ENCODE data around the gene SYF2.
"Not testable (repeated sequence)": the region's sequence is repeated elsewhere in the genome, so short reads cannot be mapped to it uniquely, and the experiment has no call there.

Gene SYF2

DNA sequence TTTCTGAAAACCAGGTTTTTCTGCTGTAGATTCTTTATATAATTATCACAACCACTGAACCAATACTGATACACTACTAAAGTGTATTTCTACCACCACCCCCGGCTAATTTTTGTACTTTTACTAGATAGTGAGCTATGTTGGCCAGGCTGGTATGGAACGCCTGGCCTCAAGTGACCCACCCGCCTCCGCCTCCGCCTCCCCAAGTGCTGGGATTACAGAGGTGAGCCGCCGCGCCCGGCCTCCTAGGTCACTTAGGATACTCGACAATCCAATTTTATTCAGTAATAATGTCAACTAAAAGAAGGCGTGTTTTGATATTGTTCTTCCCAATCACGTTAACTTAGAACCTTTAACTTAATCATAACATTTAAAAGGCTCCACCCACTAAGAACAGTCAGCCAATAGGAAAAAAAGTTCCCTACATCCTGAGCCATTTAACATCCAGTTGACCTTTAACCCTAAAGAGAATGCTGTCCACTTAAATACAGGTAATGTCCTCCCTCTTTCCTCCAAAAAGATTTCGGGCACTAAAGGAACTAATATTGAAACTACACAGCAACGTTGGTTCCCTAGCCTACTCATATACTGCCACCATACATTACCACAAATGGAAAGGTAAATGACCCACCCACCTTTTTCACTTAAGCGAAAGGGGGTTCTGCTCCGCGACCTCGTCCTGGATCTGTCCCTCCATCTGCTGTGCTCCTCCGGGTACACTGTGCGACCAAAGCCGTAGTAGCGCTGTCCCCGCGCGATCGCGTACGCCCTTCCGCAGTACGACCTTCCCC is 13.7 kb upstream of the SYF2 start:
- peak in 1 of 5 experiments; percentile 51 for DNase-seq

GRCh38 chr1:25245393-25245792 is 13.1 kb upstream of the SYF2 start:
- DNase-seq, result no peak

DNA sequence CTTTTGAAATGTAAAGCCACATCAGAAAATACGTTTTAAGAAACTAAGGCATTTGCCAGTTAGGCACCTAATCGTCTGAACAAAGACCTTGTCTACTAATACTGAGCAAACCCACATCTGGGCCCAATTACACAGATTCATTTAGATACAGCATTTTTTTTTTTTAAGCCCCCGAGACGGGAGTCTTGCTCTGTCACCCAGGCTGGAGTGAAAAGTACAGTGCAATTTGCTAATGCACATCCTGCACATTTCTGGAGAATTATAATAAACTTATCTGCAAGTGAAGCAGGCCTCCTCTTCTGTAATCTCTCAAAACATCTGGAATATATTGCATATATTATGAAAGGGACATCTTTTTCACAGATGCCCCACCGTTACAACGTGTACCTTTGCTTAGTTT is 11.6 kb upstream of the SYF2 start:
- DNase-seq, result peak in 1 of 5 experiments; percentile 23

- DNase-seq, result peak; percentile 55 to 94 (median 82)
Measured at GRCh38 chr1:25239681-25240541, 7.6 kb upstream of the SYF2 start.

DNA sequence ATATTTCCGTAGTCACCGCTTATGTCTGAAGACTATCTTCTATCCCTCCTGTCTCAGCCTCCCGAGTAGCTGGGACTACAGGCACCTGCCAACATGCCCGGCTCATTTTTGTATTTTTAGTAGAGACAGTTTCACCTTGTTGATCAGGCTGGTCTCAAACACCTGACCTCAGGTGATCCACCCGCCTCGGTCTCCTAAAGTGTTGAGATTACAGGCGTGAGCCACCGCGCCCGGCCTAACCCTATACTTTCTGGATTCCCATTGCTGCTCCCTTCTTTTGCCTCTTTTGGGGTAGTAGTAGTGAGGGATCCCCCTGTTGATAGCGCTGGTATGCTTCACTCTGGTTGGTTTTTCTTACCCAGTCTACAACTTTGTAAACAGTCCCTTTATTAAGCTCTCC is 5.7 kb upstream of the SYF2 start:
- no peak for DNase-seq

DNA sequence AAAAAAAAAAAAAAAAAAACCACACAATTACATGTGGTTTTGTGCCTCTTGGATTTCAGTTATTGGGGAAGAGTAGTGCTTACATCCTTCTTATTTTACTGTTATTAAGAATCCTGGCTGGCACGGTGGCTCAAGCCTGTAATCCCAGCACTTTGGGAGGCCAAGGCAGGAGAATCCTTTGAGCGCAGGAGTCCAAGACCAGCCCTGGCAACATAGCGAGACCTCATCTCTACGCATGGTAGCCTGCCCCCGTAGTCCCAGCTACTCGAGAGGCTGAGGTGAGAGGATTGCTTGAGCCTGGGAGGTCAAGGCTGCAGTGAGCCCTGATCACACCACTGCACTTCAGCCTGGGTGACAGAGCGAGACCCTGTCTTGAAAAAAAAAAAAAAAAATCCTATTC is 4.0 kb upstream of the SYF2 start:
- not testable (repeated sequence) for DNase-seq

DNA sequence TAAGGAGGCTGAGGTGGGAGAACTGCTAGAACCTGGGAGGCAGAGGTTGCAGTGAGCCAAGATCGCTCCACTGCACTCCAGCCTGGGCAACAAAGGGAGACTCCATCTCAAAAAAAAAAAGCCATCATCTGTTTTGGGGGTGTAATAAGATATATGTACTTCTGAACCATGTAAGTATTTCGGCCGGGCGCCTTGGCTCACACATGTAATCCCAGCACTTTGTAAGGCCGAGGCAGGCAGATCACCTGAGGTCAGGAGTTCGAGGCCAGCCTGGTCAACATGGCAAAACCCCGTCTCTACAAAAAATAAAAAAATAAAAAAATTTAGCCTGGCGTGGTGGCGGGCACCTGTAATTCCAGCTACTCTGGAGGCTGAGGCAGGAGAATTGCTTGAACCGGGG is 3.1 kb upstream of the SYF2 start:
- DNase-seq, result not testable (repeated sequence)

DNA sequence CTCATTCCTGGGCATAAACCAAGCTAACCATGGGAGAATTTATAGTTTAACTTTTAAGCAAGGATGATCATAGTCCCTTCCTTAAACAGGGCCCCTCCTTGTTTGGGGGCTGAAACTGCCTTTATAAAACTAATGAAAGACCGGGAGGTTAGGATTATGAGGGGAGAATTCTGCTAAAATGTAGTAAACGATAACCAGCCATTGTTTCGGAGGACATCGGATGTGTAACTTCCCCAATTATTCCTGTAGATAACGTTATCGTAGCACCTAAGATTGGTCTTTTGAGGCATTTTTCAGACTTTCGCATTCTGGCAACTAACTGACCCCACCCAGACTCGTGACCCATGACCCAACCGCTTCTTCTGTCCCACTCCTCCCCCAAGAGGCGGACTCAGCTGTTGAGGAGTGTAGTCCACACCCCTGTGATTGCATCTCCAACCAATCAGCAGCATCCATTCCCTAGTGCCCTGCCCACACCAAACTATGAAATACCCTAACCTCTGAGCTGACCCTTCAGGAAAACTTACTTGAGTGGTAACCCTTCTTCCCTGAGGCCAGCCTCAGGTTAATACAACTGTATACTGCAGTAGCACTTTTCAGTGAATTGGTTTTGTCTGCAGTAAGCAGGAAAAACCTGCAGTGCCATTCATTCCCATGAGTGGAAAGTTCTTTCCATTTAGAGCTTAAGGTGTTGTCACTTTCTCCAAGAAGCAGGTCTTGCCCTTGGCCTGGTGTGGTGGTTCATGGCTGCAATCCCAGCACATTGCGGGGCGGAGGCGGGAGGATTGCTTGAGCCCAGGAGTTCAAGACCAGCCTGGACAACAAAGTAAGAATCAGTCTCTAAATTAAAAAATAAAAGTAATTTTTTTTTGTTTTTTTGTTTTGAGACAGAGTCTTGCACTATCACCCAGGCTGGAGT is 823 bp upstream of the SYF2 start:
- peak in 4 of 5 experiments; percentile 9 to 91 (median 28) for DNase-seq

DNA sequence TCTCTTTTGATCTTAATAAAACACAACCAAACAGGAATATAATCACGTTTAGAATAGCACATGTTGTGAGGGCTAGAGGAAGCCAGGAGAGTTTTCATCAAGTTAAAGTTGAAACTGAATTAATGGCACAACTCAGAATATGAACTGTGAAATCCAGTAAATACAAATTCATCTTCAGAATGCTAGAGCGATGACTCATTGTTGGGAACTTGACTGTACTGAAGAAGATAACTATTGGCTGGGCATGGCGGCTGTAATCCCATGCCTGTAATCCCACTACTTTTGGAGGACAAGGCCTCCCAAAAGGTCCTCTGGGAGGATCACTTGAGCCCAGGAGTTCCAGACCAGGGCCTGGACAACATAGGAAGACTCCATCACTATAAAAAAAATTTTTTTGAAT is 8.8 kb downstream of the SYF2 start:
- DNase-seq, result no peak

GRCh38 chr1:25222606-25223005 is 9.7 kb downstream of the SYF2 start:
- no peak for DNase-seq

DNA sequence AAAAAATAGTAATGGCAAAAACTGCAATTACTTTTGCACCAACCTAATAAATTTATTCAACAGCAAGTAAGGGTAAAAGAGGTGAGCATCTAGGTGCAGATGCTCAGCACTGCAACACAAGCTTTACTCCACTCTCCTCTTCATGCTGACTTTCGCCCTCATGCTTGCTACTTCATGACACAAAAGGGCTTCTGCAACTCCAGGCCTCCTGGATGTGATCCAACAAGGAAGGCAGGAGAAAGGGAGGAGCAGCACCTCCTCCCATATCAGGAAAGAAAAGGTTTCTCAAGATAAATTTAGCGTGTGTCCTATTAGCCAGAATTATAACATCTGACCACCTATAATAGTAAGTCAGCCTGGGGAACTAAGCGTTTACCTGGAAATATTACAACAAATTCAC is 11.6 kb downstream of the SYF2 start:
- no peak for DNase-seq

DNA sequence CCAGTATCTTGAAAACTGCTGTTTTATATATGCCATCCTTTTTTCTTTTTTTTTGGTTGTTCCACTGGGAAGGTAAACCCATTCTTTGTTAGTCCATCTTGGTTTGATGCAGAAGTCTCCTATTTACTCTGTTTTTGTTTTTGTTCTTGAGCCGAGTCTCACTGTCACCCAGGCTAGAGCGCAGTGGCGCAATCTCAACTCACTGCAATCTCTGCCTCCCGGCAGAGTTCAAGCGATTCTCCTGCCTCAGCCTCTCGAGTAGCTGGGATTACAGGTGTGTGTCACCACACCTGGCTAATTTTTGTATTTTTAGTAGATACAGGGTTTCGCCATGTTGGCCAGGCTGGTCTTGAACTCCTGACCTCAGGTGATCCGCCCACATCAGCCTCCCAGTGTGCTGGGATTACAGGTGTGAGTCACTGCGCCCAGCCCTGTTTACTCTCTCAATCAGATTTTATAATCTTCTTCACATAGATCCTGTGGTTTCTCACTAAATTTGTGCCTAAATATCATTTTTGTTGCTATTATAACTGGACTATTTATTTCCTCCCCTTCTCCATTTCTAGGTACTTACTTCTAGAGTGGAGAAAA is 12.5 kb downstream of the SYF2 start:
- no peak for DNase-seq

- DNase-seq, result no peak
Measured at GRCh38 chr1:25217598-25218232, 14.6 kb downstream of the SYF2 start.

DNA sequence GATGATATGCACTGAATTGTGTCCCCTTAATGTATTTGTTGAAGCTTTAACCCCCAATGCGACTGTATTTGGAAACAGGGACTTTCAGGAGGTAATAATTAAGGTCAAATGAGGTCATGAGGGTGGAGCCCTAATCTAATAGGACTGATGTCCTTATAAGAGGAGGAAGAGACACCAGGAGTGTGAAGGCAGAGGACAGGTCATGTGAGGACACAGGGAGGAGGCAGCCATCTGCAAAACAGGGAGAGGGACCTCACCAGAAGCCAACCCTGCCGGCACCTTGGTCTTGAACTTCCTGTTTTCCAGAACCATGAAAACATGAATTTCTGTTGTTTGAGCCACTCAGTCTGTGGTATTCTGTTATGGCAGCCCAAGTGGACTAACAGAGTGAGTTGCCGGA is 15.3 kb downstream of the SYF2 start:
- DNase-seq, result no peak

DNA sequence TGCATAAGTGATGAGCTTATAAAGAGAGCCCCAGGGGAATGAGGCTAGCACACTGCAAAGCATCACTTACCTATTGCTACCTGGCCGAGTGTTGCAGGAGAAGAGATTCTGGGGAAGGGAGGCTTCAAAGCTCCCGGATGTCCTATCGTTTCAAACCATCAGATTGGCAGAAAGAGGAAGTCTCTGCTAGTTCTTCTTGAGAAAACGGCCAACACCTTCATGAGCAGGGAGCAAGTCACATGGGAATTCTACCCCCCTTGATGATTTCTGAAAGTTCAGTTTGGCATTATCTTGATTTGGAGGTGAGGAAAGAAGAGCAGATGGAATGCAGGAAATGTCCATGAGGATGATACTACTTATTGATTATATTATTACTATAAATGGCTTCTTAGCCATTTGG is 16.2 kb downstream of the SYF2 start:
- no peak for DNase-seq

- no peak for DNase-seq
Measured at GRCh38 chr1:25212725-25213124, 19.6 kb downstream of the SYF2 start.

DNA sequence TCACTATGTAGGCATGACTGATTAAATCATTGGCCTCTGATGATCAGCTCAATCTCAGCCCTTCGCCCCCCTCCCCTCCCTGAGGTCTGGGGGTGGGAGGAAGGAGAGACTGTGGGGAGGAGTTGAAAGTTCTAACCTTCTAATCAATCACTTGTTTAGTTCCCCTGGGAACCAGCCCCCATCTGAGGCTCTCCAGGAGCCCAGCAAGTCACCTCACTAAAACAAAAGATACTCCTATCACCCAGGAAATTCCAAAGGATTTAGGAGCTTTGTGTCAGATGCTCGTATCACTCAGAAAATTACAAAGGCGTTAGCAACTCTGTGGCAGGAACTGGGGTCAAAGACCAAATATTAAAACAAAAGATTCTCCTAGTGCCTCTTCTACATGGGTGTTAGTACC is 21.6 kb downstream of the SYF2 start:
- no peak for DNase-seq

GRCh38 chr1:25209516-25209915 is 22.8 kb downstream of the SYF2 start:
- DNase-seq, result no peak

GRCh38 chr1:25208561-25209222 is 23.6 kb downstream of the SYF2 start:
- DNase-seq, result no peak

DNA sequence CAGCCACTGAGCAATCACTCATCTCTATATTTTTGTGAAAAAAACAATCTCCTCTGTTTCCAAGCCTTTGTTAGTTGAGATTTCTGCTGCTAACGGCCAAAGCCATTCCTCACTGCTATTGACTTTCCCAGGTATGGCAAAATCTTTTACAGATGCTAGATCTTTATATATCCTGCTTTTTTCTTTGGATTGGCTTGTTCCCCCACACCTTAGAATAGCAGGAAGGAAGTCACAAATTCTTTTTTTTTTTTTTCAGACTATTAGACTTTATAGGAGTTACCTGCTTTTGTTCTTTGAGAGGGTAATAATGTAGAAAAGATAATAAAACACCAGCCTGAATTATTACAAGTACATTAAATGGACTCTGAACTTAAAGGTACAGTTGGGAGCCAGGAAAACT is 24.2 kb downstream of the SYF2 start:
- no peak for DNase-seq

DNA sequence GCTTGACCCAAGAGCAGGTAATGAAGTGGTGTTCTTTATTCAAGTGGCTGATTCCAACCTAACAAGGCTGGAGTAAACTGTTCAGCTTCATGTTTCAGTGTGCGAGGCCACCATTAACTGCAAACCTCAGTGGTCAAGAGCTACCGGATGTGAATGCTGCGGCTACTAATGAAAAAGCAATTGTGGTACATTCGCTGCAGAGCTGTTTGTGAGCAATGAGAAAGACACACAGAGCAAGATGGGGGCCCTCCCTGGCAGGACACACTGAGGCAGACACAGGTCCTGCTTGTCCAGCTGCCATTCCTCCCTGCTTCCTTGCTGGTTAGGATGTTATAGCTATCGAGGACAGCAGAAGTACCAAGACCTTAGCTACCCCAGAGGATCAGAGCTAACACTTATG is 26.1 kb downstream of the SYF2 start:
- no peak for DNase-seq

All from T-helper 2 cell (primary cell).